G401 (cell line): ENCODE measurements around the gene NEXN. TPM values are rescaled to one million over a fixed set of nuclear protein-coding genes. Genes with fewer than 3 reads are reported as not detected.

Experiments used
- DNase-seq: peaks from one replicate; pipeline ENCODE4 v3.0.0-alpha.2; 2015; ENCODE audit warnings: low spot score
- in situ Hi-C: cut with HindIII; loops from 2 replicates; pipeline ENCODE4 v1.10.0; 2016; ENCODE audit warnings: low sequenced_read_pairs, mixed read lengths
- total RNA-seq: library from RNA; depleted of rRNA; stranded (reverse); fragments of >200 nt; shearing (Covaris generic); gene quantifications from 2 replicates; pipeline ENCODE4 v1.2.3, GENCODE V29; 2014; rRNA removed

Gene NEXN
- total RNA-seq: 2.5 and 3.3 TPM in 2 replicates

- peak; percentile 24 for DNase-seq
- in situ Hi-C loops: no loop called here
Measured at GRCh38 chr1:77888081-77888780, at the start of gene NEXN. Gene NEXN, plus strand, starts transcription at chr1:77888624. Its CDS starts 27,483 bp downstream, at chr1:77916107.

DNA sequence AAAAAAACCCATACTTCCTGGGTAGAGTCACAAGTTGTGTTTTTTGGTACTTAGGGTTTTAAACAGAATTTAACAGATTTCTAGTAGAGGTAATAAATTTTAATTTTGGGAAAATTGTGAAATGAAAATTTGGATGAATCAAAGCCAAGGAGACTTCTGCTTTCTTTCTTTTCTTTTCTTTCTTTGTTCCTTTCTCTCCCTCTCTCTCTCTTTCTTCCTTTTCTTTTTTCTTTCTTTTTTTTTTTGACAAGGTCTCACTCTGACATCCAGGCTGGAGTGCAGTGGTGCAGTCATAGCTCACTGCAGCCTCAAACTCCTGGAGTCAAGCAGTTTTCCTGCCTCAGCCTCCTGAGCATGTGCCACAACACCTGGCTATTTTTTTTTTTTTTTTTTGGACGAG lies 46.9 kb upstream of the NEXN start:
- in situ Hi-C loops: no loop called here
- DNase-seq: no peak

- in situ Hi-C loops: no loop called here
Measured at GRCh38 chr1:77845951-77846350, 42.5 kb upstream of the NEXN start.

DNA sequence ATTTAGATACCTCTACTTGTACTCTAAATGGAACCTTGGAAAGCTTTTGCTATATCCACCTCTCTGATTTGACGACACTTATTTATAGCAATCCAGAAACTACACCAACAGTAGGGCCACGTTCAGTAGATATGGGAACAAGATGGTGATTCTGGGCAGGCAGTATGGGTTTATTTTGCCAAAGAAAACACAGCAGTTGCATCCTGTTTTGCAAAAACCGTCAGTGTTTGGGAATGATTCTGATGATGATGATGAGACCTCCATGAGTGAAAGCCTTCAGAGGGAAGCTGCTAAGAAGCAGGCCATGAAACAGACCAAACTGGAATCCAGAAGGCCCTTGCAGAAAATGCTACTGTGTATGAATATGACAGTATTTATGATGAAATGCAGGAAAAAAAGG lies 41.5 kb upstream of the NEXN start:
- no peak for DNase-seq
- in situ Hi-C loops: no loop called here

More at GRCh38 chr1:77845951-77846350, 42.5 kb upstream of the NEXN start:
- no peak for DNase-seq

GRCh38 chr1:77847621-77848080 lies 40.8 kb upstream of the NEXN start:
- no peak for DNase-seq
- in situ Hi-C loops: no loop called here

- DNase-seq: no peak
- in situ Hi-C loops: no loop called here
Measured at GRCh38 chr1:77850082-77850481, 38.3 kb upstream of the NEXN start.

DNA sequence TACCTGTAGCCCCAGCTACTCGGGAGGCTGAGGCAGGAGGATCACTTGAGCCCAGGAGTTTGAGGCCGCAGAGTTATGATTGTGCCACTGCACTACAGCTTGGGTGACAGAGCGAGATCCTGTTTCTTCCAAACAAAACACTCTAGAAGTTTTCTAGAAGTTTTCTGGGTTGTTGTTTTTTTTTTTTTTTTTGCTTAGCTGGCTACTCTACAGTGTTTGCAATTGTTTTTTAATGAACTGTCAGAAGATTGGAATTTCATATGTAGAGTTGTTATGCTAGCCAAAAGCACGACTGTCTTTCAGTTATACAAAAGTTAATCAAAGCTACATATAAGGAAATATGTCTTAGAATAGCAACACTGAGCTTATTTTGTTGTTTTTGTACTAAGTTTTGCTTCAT lies 30.9 kb upstream of the NEXN start:
- in situ Hi-C loops: no loop called here
- DNase-seq: no peak

DNA sequence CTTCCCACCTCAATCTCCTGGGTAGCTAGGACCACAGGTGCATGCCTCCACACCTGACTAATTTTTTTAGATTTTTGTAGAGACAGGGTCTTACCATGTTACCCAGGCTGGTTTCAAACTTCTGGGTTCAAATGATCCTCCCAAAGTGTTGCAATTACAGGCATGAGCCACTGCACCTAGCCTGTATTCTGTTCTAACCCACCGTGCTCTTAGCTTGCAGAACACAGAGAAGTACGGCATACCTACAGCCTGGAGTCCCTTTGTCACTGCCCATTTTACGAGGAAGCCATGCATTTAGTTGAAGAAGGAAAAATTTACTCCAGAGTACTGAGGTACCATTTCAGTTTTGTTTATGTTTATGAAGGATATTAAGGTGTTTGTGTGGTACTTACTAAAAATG lies 29.7 kb upstream of the NEXN start:
- in situ Hi-C loops: no loop called here
- no peak for DNase-seq

DNA sequence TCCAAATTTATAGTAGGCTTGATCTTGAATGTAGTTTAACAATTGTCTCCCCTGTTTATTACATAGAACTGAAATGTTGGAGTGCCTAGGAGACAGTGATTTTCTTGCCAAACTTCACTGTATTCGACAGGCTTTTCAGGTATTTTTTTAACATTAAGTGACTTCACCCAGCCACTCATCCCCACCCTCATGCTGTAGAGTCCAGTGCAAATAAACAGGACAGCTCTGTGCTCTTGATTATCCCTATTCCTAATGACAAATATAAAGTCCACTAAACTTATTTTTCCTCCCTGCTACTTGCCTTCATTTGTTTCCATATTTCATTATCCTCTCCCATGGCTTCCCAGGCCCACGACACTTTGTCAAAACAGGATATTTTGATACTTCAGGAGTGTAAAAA lies 29.2 kb upstream of the NEXN start:
- no peak for DNase-seq
- in situ Hi-C loops: no loop called here

GRCh38 chr1:77866296-77866695 lies 22.1 kb upstream of the NEXN start:
- in situ Hi-C loops: no loop called here
- no peak for DNase-seq

DNA sequence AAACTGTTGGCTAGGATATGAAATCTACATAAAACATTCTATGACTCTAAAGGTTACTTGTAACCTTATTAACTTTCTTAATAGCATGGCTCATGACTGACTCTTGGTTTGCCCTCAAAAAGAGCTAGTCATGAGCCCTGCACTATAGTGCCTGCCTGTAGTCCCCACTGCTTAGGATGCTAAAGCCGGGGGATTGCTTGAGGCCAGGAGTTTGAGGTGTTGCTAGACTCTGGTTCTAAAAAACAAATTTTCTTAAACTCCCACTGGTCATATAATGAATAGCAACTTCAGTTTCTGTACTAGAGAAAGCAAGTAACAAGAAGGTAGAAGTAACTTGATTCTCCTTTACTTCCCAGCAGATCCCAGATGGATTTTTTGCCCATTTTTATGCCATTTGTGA lies 15.8 kb upstream of the NEXN start:
- no peak for DNase-seq
- in situ Hi-C loops: no loop called here

DNA sequence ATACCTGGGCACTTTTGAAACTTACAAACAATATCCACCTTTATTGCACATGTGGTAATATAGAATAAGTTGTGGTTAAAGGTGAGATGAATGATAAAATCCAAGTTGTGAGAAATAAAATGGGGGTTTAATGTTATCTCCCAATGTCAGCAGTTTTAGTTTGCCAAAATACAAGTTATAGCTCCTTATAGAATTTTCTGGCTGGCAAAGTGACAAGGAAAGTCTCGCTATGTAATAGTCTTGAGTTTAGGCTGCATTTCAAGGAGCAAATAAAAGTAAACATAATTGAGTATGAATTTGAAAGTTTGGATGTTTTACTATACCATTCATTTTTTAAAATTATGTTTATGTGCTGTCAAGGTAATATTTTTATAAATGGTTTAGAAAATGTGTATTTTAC lies 15.0 kb upstream of the NEXN start:
- in situ Hi-C loops: no loop called here
- no peak for DNase-seq

- DNase-seq: no peak
- in situ Hi-C loops: no loop called here
Measured at GRCh38 chr1:77874804-77875445, 13.5 kb upstream of the NEXN start.

DNA sequence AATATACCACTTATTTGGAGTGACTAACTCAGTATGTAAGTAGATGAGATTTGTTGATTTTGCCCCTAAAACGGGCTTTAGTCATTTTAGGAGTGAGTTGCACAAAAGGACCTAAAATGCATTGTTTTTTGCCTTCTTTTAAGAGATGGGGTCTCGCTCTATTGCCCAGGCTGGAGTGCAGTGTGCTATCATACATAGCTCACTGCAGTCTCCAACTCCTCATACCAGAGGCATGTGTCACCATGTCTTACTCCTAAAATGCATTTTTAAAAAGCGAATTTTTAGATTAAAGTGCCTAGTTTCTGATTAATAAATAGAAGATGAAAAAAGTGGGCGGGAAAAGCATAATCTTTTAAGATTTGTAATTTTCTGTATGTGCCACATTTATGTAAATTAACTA lies 11.5 kb upstream of the NEXN start:
- no peak for DNase-seq
- in situ Hi-C loops: no loop called here

- no peak for DNase-seq
- in situ Hi-C loops: no loop called here
Measured at GRCh38 chr1:77881061-77881460, 7.4 kb upstream of the NEXN start.

- in situ Hi-C loops: no loop called here
- DNase-seq: no peak
Measured at GRCh38 chr1:77882411-77882810, 6.0 kb upstream of the NEXN start.

DNA sequence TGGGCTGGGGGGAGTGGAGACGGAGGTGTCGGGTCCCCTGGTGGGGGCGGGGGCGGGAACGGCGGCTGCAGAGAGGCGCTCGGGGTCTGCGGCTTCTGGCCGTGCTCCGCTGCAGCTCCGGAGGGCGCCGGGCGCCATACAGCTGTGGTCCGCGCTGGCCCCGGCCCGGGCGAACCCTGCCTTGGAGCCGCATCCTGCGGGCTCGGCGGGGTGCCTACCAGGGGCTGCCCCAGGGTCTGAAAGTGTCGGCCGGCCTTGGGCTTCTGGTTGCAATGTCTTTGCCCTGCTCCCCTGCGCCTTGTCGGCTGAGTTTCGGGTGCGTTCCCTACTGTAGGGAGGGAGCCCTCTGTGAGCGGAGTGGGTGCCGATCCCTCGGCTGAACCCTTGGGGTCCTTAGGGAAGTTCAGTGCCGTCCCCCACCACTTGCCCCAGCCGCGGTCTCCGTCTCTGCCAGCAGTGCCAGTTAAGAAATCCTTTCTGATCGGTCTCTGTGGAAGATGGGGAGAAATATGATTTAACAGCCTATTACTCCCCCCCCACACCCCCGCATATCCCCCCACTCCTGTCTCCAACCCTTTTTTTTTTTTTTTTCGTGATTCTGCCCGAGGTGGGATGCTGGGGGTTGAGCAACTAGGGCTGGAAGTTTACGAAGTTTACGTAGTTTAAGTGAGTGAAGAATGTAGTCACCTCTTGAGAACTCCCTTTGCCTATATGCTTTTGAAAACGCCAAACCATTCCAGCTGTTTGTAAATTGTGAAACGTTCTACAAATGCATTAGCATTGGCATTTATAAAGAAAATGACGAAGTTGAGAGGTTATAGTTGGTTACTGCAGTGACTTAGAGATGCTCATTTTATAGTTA lies 588 bp downstream of the NEXN start:
- no peak for DNase-seq
- in situ Hi-C loops: no loop called here

GRCh38 chr1:77889671-77890070 lies 1.2 kb downstream of the NEXN start:
- in situ Hi-C loops: no loop called here

DNA sequence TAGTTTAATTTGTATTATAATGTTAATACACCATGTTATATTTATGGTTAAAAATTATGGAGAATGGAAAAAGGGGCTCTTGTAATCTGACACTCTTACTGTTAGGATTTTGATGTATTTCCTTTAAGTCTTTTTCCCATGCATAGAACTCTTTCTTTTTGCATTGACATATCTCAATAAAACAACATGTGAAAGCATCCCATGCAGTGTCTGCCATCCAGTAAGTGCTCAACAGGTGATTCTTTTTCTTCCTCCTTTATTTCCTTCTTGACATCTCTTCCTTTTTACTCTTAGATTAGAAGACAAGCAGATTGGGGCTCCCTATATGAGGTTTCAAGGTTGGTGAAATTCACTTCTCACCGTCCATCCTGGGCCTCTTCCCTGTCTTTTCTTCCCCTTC lies 2.8 kb downstream of the NEXN start:
- DNase-seq: no peak
- in situ Hi-C loops: no loop called here

More at GRCh38 chr1:77889671-77890070, 1.2 kb downstream of the NEXN start:
- no peak for DNase-seq
